Bronchial epithelial cell (primary cell): ENCODE measurements around the gene ANO1. TPM values are rescaled to one million over a fixed set of nuclear protein-coding genes. Genes with fewer than 3 reads are reported as not detected.

Experiments
- DNase-seq: peaks from one replicate; pipeline ENCODE4 v3.0.0-alpha.2; 2010; ENCODE audit warnings: low read depth
- FAIRE-seq: peaks from 2 replicates; lab custom pipeline; 2011; peaks lifted over from hg19 to GRCh38; lab: Jason Lieb, UNC
- H3K27me3 ChIP-seq: 2 replicates; pipeline ENCODE4 v1.5.1; 2011; ENCODE audit warnings: low read length; ENCODE audit not compliant: control insufficient read depth, insufficient read depth
- H3K36me3 ChIP-seq: 2 replicates; pipeline ENCODE4 v1.5.1; 2011; ENCODE audit warnings: low read length; ENCODE audit not compliant: control insufficient read depth, insufficient read depth
- H3K4me3 ChIP-seq: 2 replicates; pipeline ENCODE4 v1.5.1; 2011; ENCODE audit warnings: mild to moderate bottlenecking, low read depth, low read length, control low read depth
- total RNA-seq: library from RNA; depleted of rRNA; stranded (reverse); fragments of >200 nt; gene quantifications from 2 replicates; pipeline ENCODE4 v1.2.1, GENCODE V29; 2014
- TF ChIP-seq, protein P1 (sequence below): IDR thresholded peaks from 2 replicates; pipeline ENCODE4 v1.5.1; 2011; ENCODE audit warnings: mild to moderate bottlenecking, moderate library complexity, low read length, control low read depth, inconsistent platforms; ENCODE audit not compliant: insufficient read depth, severe bottlenecking

ANO1 gene
- total RNA-seq, 1 donor from 2014 or later, result 1.3 TPM

DNA sequence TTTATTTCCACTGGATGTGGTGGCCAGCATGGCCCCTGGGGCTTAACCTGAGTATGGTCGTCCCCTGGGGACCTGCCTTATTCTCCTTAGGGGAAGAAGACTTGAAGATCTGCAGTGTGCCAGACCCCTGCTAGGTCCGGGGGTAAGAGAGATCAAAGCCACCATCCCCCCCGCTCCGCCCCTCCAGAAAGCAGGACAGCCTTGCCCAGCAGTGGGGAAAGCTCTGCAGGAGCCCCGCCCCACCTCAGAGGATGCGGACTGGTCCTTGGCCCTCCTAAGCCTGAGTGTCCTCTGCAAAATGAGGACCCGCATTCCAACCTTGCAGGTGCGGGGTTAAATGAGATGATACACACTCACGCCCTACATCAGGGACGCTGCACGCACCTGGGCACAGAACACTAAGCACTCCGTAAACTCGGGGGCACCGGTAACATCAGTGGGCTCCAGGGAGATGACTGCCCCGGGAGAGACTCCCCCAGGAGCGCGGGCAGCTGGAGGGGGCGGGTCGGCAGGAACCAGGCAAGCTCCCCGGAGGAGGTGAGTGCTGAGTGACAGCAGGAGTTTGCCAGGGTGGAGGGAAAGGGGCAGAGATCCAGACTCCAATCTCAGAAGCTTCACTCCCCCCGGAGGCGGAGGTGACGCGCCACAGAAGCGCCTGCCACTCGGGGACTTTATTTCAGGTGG, 564 bp upstream of the ANO1 start:
- Histone ChIP-seq H3K4me3 (no peak overlapping the region), H3K27me3 (peaks cover 3% of the 10 kb centered on the region), H3K36me3 (no peaks in the 10 kb centered on the region)
- TF ChIP-seq, protein P1, sequence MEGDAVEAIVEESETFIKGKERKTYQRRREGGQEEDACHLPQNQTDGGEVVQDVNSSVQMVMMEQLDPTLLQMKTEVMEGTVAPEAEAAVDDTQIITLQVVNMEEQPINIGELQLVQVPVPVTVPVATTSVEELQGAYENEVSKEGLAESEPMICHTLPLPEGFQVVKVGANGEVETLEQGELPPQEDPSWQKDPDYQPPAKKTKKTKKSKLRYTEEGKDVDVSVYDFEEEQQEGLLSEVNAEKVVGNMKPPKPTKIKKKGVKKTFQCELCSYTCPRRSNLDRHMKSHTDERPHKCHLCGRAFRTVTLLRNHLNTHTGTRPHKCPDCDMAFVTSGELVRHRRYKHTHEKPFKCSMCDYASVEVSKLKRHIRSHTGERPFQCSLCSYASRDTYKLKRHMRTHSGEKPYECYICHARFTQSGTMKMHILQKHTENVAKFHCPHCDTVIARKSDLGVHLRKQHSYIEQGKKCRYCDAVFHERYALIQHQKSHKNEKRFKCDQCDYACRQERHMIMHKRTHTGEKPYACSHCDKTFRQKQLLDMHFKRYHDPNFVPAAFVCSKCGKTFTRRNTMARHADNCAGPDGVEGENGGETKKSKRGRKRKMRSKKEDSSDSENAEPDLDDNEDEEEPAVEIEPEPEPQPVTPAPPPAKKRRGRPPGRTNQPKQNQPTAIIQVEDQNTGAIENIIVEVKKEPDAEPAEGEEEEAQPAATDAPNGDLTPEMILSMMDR, result no peak
- DNase-seq (no peak), FAIRE-seq (no peak)

DNA sequence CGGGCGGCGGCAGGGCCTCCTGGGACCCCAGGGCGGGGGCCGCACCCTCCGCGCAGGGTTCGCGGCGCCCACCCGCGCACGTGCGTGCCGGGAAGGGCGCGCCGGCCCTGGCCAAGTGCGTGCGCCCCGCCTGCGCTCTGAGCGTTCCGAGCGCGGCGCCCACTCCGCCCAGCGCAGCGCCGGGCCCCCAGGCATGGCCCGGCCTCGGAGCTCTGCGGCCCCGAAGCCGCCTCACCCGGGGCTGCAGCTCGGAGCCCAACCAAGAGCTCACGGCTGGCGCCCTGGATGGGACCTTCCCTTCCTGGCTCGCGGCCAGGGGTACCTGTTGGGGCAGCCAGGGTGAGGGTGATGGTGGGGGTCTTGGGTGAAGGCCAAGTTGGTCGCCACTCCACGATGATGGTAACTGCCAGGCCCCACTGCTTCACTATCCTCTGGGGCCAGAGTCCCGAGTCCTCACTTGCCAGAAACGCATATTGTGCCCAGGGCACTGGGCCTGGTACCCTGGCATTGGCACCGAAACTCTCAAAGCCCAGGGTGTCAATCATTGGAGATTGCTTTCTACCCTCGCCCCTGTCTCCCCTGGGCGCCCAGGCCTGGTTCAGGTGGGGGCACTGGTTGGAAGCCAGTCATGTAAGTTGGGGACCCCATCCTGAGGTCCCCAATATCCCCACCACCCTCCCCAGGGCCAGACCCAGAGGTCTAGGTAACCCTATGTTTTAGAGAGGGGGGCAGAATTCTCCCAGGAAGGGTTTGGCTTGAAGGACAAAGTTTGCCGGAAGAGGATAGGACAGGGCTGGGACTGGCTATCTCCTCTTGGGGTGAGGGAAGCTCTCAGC, 882 bp downstream of the ANO1 start:
- Histone ChIP-seq H3K27me3 (peaks cover 3% of the 10 kb centered on the region), H3K36me3 (no peaks in the 10 kb centered on the region), H3K4me3 (no peak overlapping the region)
- no peak for DNase-seq
- FAIRE-seq, result no peak
- TF ChIP-seq, protein P1, result no peak

DNA sequence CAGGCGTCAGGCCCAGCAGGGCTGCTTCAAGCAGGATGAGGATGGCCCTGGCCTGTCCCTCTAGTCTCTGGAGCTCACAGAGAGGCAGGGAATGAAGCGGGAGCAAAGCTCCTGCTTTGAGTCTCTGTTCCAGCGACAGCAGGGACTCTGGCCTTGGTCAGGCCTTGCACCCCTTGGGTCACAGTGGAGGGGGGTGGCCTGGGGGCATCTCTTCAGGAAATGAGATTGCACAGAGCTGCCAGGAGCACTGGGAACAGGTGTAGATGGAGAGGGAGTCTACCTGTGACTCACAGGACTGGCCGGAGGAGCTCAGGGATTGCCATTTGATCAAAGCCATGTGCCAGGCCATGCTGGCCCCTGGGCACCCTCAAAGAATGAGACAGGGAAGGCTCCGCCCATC, 1.6 kb downstream of the ANO1 start:
- Histone ChIP-seq H3K36me3 (no peaks in the 10 kb centered on the region), H3K27me3 (peaks cover 3% of the 10 kb centered on the region), H3K4me3 (no peak overlapping the region)
- TF ChIP-seq, protein P1, result no peak
- DNase-seq (no peak), FAIRE-seq (no peak)

DNA sequence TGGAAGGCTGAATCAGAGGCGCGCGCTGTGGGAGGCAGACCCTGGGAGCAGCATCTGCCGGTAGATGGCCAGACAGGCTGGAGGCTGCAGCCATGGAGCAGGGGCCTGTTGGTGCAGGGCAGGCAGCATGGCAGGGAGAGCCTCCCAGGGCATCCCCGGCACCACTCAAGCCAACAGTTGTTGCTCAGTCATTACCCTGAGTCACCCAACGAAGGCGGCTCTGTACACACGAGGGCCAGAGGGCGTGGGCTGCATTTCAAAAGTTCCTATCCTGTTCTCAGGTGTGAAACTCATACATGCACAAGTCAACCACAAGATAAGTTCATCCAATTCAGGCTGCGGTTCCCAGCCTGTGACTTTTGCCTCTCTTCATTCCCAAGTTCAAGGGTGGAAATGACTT, 2.6 kb downstream of the ANO1 start:
- Histone ChIP-seq H3K36me3 (no peaks in the 10 kb centered on the region), H3K27me3 (peaks cover 3% of the 10 kb centered on the region), H3K4me3 (no peak overlapping the region)
- TF ChIP-seq, protein P1, result no peak
- FAIRE-seq (peak; percentile 95), DNase-seq (peak; percentile 97)

DNA sequence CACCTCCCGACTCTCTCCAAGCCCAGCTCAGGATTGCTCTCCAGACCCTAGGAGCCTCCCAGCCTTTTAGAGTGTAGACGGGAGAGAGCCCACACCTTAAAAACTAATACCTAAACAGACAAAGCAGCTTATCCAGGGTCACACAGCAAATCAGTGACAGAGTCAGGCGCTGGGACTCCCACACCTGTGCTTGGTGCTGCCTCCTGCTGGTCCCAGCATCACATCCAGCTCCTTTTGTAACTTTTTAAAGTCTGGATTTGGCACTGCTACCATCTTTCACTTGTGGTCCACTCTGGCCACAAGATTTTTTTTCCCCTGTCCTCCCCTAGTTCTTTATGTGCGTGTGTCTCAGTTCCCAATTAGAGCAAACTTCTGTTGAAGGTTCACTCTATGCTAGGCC, 4.7 kb downstream of the ANO1 start:
- DNase-seq (no peak), FAIRE-seq (peak; percentile 28)
- Histone ChIP-seq H3K4me3 (no peak overlapping the region), H3K36me3 (no peaks in the 10 kb centered on the region), H3K27me3 (peaks cover 3% of the 10 kb centered on the region)
- TF ChIP-seq, protein P1, result peak; percentile 36
